ENCODE measurements around the gene C2. TPM values are rescaled to one million over a fixed set of nuclear protein-coding genes. Genes with fewer than 3 reads are reported as not detected.
A peak's percentile ranks its signal among the peaks of the same experiment; 100 is the strongest.

C2 gene
- 10 to 100 TPM in 3 of 4 donors, 1 to 10 TPM in 1; 3.3 to 33.4 (median 14.4) TPM for total RNA-seq

GRCh38 chr6:31927242-31927862 lies at the start of gene C2:
Gene C2 (plus strand): TSS chr6:31927717. CDS start chr6:31927753, 36 bp downstream.
- WGBS, 2 donors (ENCODE audit: low coverage in 1 of 2): 30 to 49% methylated on average over 2 to 10 of the region's 11 CpGs
- Histone ChIP-seq H3K36me3 (no peaks in the 10 kb centered on the region), H3K4me1 (no peaks in the 10 kb centered on the region), H3K9me3 (no peaks in the 10 kb centered on the region), H3K4me3 (peak within 1 kb of the TSS in 1 of 2 donors; percentile 29), H3K27me3 (peaks cover 23% of the 10 kb centered on the region), H3K27ac (no peak within 1 kb of the TSS)
- TF ChIP-seq POLR2A (IDR thresholded peaks at IDR 0.05) (no peak), POLR2AphosphoS5 (IDR thresholded peaks at IDR 0.05) (no peak), EP300 (IDR thresholded peaks at IDR 0.05) (no peak)
- TF ChIP-seq, protein P1, sequence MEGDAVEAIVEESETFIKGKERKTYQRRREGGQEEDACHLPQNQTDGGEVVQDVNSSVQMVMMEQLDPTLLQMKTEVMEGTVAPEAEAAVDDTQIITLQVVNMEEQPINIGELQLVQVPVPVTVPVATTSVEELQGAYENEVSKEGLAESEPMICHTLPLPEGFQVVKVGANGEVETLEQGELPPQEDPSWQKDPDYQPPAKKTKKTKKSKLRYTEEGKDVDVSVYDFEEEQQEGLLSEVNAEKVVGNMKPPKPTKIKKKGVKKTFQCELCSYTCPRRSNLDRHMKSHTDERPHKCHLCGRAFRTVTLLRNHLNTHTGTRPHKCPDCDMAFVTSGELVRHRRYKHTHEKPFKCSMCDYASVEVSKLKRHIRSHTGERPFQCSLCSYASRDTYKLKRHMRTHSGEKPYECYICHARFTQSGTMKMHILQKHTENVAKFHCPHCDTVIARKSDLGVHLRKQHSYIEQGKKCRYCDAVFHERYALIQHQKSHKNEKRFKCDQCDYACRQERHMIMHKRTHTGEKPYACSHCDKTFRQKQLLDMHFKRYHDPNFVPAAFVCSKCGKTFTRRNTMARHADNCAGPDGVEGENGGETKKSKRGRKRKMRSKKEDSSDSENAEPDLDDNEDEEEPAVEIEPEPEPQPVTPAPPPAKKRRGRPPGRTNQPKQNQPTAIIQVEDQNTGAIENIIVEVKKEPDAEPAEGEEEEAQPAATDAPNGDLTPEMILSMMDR (IDR thresholded peaks at IDR 0.05): no peak
- ATAC-seq: no peak

DNA sequence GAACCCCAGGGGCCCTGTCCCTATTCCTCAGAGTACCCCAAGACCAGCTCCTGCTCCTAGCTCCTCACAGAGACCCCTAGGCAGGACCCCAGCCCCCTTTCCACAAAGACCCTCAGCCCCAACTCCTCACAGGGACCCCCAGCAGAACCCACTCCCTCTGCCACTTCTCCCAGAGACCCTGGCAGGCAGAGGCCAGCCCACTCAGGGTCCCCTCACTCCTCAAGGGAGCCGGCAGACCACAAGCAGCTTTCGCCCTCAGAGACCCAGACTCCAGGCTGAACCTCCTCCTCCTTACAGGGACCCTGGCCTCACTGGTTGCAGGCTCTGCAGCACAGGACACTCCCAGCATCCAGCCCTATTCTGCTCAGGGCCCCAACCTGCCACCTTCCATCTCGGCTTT lies 49.3 kb upstream of the C2 start:
- H3K9me3 ChIP-seq: no peaks in the 10 kb centered on the region
- no peaks in the 10 kb centered on the region for H3K27me3 ChIP-seq
- no peak overlapping the region for H3K4me3 ChIP-seq
- no peaks in the 10 kb centered on the region for H3K4me1 ChIP-seq
- H3K27ac ChIP-seq: no peak overlapping the region
- no CpG with 5 or more reads among the region's 3 CpGs for WGBS, 2 donors (ENCODE audit: low coverage in 1 of 2)
- no peak for TF ChIP-seq EP300 (IDR thresholded peaks at IDR 0.05)
- TF ChIP-seq, protein P1 (IDR thresholded peaks at IDR 0.05): no peak
- no peak for TF ChIP-seq POLR2AphosphoS5 (IDR thresholded peaks at IDR 0.05)
- no peak for TF ChIP-seq POLR2A (IDR thresholded peaks at IDR 0.05)
- ATAC-seq: no peak
- H3K36me3 ChIP-seq: peaks cover 0 to 39% of the 10 kb centered on the region in 2 donors

DNA sequence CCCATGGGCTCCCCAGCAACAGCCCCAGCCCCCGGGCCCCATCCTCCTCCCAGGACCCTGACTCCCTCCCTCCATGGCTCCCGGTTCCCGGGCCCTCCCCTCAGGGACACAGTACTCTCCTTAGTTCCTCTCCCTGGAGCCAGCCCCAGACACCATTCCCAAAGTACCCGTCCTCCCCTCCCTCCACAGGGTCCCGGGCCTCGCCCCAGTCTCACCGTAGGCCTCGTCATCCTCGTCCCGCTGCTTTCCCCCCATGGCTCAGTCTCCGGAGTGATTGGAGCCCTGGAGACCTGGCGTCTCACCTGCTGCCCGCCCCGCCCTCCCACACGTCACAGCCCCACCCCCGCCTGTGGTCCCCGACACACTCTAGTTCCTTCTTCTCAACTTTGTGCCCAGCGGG lies 48.8 kb upstream of the C2 start, which contains the start of gene SLC44A4:
Gene SLC44A4 (minus strand): TSS at position 272 of the 400 bp plus-strand sequence. CDS start 17 bp downstream, at position 255.
- H3K9me3 ChIP-seq: no peaks in the 10 kb centered on the region
- WGBS, 2 donors (ENCODE audit: low coverage in 1 of 2): 52 to 63% methylated on average over 6 to 8 of the region's 18 CpGs
- H3K27ac ChIP-seq: no peak within 1 kb of the TSS
- H3K4me1 ChIP-seq: no peaks in the 10 kb centered on the region
- peaks cover 0 to 44% of the 10 kb centered on the region in 2 donors for H3K36me3 ChIP-seq
- ATAC-seq: no peak
- no peak within 1 kb of the TSS for H3K4me3 ChIP-seq
- no peak for TF ChIP-seq POLR2AphosphoS5 (IDR thresholded peaks at IDR 0.05)
- TF ChIP-seq EP300 (IDR thresholded peaks at IDR 0.05): no peak
- no peak for TF ChIP-seq POLR2A (IDR thresholded peaks at IDR 0.05)
- TF ChIP-seq, protein P1 (IDR thresholded peaks at IDR 0.05): no peak
- H3K27me3 ChIP-seq: no peaks in the 10 kb centered on the region

- Histone ChIP-seq H3K27ac (no peak overlapping the region), H3K9me3 (no peaks in the 10 kb centered on the region), H3K36me3 (peaks cover 0 to 48% of the 10 kb centered on the region in 2 donors), H3K4me3 (no peak overlapping the region), H3K27me3 (no peaks in the 10 kb centered on the region), H3K4me1 (no peaks in the 10 kb centered on the region)
- ATAC-seq: no peak
- WGBS, 2 donors (ENCODE audit: low coverage in 1 of 2): 83 to 93% methylated on average over 2 to 9 of the region's 13 CpGs
- no peak for TF ChIP-seq EP300 (IDR thresholded peaks at IDR 0.05)
- TF ChIP-seq, protein P1 (IDR thresholded peaks at IDR 0.05): no peak
- TF ChIP-seq POLR2A (IDR thresholded peaks at IDR 0.05): no peak
- no peak for TF ChIP-seq POLR2AphosphoS5 (IDR thresholded peaks at IDR 0.05)
These were observed 48.4 kb upstream of the C2 start for GRCh38 chr6:31879143-31879542.

- 40 to 100% methylated on average over 1 to 2 of the region's 10 CpGs for WGBS, 2 donors (ENCODE audit: low coverage in 1 of 2)
- no peak overlapping the region for H3K27ac ChIP-seq
- ATAC-seq: no peak
- TF ChIP-seq, protein P1 (IDR thresholded peaks at IDR 0.05): no peak
- TF ChIP-seq EP300 (IDR thresholded peaks at IDR 0.05) (no peak), POLR2A (IDR thresholded peaks at IDR 0.05) (no peak), POLR2AphosphoS5 (IDR thresholded peaks at IDR 0.05) (no peak)
- no peaks in the 10 kb centered on the region for H3K9me3 ChIP-seq
- peaks cover 0 to 56% of the 10 kb centered on the region in 2 donors for H3K36me3 ChIP-seq
- no peaks in the 10 kb centered on the region for H3K4me1 ChIP-seq
- H3K27me3 ChIP-seq: no peaks in the 10 kb centered on the region
- H3K4me3 ChIP-seq: no peak overlapping the region
These were observed 47.6 kb upstream of the C2 start for GRCh38 chr6:31879901-31880300.
